Measurements from ENCODE around the gene CNDP2.

CNDP2 gene

GRCh38 chr18:74456349-74457042 lies 39.7 kb upstream of the CNDP2 start:
- H3K27me3 ChIP-seq (ENCODE audit: insufficient read depth, low read length), result peaks cover 92% of the 10 kb centered on the region
- no peaks in the 10 kb centered on the region for H3K79me2 ChIP-seq (ENCODE audit: control insufficient read depth, insufficient read depth, low read length, unreplicated experiment)
- H3K27ac ChIP-seq (ENCODE audit: low read depth, low read length), result no peak overlapping the region
- H3K4me3 ChIP-seq (ENCODE audit: low read depth, low read length), result no peak overlapping the region
- H2AFZ ChIP-seq (ENCODE audit: low read length, unreplicated experiment), result no peak overlapping the region
- H3K36me3 ChIP-seq (ENCODE audit: insufficient read depth, low read length), result no peaks in the 10 kb centered on the region
- H3K4me1 ChIP-seq (ENCODE audit: control insufficient read depth, insufficient read depth, low read length, unreplicated experiment), result no peaks in the 10 kb centered on the region

- H3K36me3 ChIP-seq (ENCODE audit: insufficient read depth, low read length), result no peaks in the 10 kb centered on the region
- H2AFZ ChIP-seq (ENCODE audit: low read length, unreplicated experiment), result no peak within 1 kb of the TSS
- no peaks in the 10 kb centered on the region for H3K79me2 ChIP-seq (ENCODE audit: control insufficient read depth, insufficient read depth, low read length, unreplicated experiment)
- H3K4me3 ChIP-seq (ENCODE audit: low read depth, low read length), result no peak within 1 kb of the TSS
- H3K27ac ChIP-seq (ENCODE audit: low read depth, low read length), result no peak within 1 kb of the TSS
- H3K27me3 ChIP-seq (ENCODE audit: insufficient read depth, low read length), result peaks cover 92% of the 10 kb centered on the region
- H3K4me1 ChIP-seq (ENCODE audit: control insufficient read depth, insufficient read depth, low read length, unreplicated experiment), result no peaks in the 10 kb centered on the region
Measured at GRCh38 chr18:74457043-74457724, 39.0 kb upstream of the CNDP2 start, which contains the start of gene DIPK1C. TSS of gene DIPK1C (minus strand) at chr18:74457308. CDS start at chr18:74457259, 49 bp downstream.

GRCh38 chr18:74457725-74458421 lies 38.3 kb upstream of the CNDP2 start:
- no peaks in the 10 kb centered on the region for H3K4me1 ChIP-seq (ENCODE audit: control insufficient read depth, insufficient read depth, low read length, unreplicated experiment)
- H3K4me3 ChIP-seq (ENCODE audit: low read depth, low read length), result no peak overlapping the region
- H3K27me3 ChIP-seq (ENCODE audit: insufficient read depth, low read length), result peaks cover 94% of the 10 kb centered on the region
- H3K36me3 ChIP-seq (ENCODE audit: insufficient read depth, low read length), result no peaks in the 10 kb centered on the region
- H2AFZ ChIP-seq (ENCODE audit: low read length, unreplicated experiment), result no peak overlapping the region
- H3K27ac ChIP-seq (ENCODE audit: low read depth, low read length), result no peak overlapping the region
- H3K79me2 ChIP-seq (ENCODE audit: control insufficient read depth, insufficient read depth, low read length, unreplicated experiment), result no peaks in the 10 kb centered on the region

- Histone ChIP-seq H3K36me3 (ENCODE audit: insufficient read depth, low read length) (no peaks in the 10 kb centered on the region), H3K79me2 (ENCODE audit: control insufficient read depth, insufficient read depth, low read length, unreplicated experiment) (no peaks in the 10 kb centered on the region), H3K27ac (ENCODE audit: low read depth, low read length) (no peak overlapping the region), H3K27me3 (ENCODE audit: insufficient read depth, low read length) (peaks cover 92% of the 10 kb centered on the region), H3K4me3 (ENCODE audit: low read depth, low read length) (no peak overlapping the region), H2AFZ (ENCODE audit: low read length, unreplicated experiment) (no peak overlapping the region), H3K4me1 (ENCODE audit: control insufficient read depth, insufficient read depth, low read length, unreplicated experiment) (no peaks in the 10 kb centered on the region)
Measured at GRCh38 chr18:74459889-74460288, 36.3 kb upstream of the CNDP2 start.

GRCh38 chr18:74460825-74461224 lies 35.3 kb upstream of the CNDP2 start:
- Histone ChIP-seq H3K4me3 (ENCODE audit: low read depth, low read length) (no peak overlapping the region), H3K27ac (ENCODE audit: low read depth, low read length) (no peak overlapping the region), H3K4me1 (ENCODE audit: control insufficient read depth, insufficient read depth, low read length, unreplicated experiment) (no peaks in the 10 kb centered on the region), H3K79me2 (ENCODE audit: control insufficient read depth, insufficient read depth, low read length, unreplicated experiment) (no peaks in the 10 kb centered on the region), H2AFZ (ENCODE audit: low read length, unreplicated experiment) (no peak overlapping the region), H3K36me3 (ENCODE audit: insufficient read depth, low read length) (no peaks in the 10 kb centered on the region), H3K27me3 (ENCODE audit: insufficient read depth, low read length) (peaks cover 91% of the 10 kb centered on the region)

- Histone ChIP-seq H3K36me3 (ENCODE audit: insufficient read depth, low read length) (no peaks in the 10 kb centered on the region), H2AFZ (ENCODE audit: low read length, unreplicated experiment) (no peak overlapping the region), H3K4me1 (ENCODE audit: control insufficient read depth, insufficient read depth, low read length, unreplicated experiment) (no peaks in the 10 kb centered on the region), H3K27ac (ENCODE audit: low read depth, low read length) (no peak overlapping the region), H3K4me3 (ENCODE audit: low read depth, low read length) (no peak overlapping the region), H3K79me2 (ENCODE audit: control insufficient read depth, insufficient read depth, low read length, unreplicated experiment) (no peaks in the 10 kb centered on the region), H3K27me3 (ENCODE audit: insufficient read depth, low read length) (peaks cover 87% of the 10 kb centered on the region)
Measured at GRCh38 chr18:74463254-74463653, 32.9 kb upstream of the CNDP2 start.

- Histone ChIP-seq H3K4me1 (ENCODE audit: control insufficient read depth, insufficient read depth, low read length, unreplicated experiment) (no peaks in the 10 kb centered on the region), H2AFZ (ENCODE audit: low read length, unreplicated experiment) (no peak overlapping the region), H3K27me3 (ENCODE audit: insufficient read depth, low read length) (peaks cover 87% of the 10 kb centered on the region), H3K27ac (ENCODE audit: low read depth, low read length) (no peak overlapping the region), H3K4me3 (ENCODE audit: low read depth, low read length) (no peak overlapping the region), H3K79me2 (ENCODE audit: control insufficient read depth, insufficient read depth, low read length, unreplicated experiment) (no peaks in the 10 kb centered on the region), H3K36me3 (ENCODE audit: insufficient read depth, low read length) (no peaks in the 10 kb centered on the region)
Measured at GRCh38 chr18:74463983-74464382, 32.2 kb upstream of the CNDP2 start.

- Histone ChIP-seq H3K27me3 (ENCODE audit: insufficient read depth, low read length) (peaks cover 85% of the 10 kb centered on the region), H3K79me2 (ENCODE audit: control insufficient read depth, insufficient read depth, low read length, unreplicated experiment) (no peaks in the 10 kb centered on the region), H3K27ac (ENCODE audit: low read depth, low read length) (no peak overlapping the region), H3K4me3 (ENCODE audit: low read depth, low read length) (no peak overlapping the region), H2AFZ (ENCODE audit: low read length, unreplicated experiment) (no peak overlapping the region), H3K36me3 (ENCODE audit: insufficient read depth, low read length) (no peaks in the 10 kb centered on the region), H3K4me1 (ENCODE audit: control insufficient read depth, insufficient read depth, low read length, unreplicated experiment) (no peaks in the 10 kb centered on the region)
Measured at GRCh38 chr18:74465775-74466174, 30.4 kb upstream of the CNDP2 start.

- H3K27ac ChIP-seq (ENCODE audit: low read depth, low read length), result no peak overlapping the region
- no peaks in the 10 kb centered on the region for H3K4me1 ChIP-seq (ENCODE audit: control insufficient read depth, insufficient read depth, low read length, unreplicated experiment)
- H3K4me3 ChIP-seq (ENCODE audit: low read depth, low read length), result no peak overlapping the region
- peaks cover 87% of the 10 kb centered on the region for H3K27me3 ChIP-seq (ENCODE audit: insufficient read depth, low read length)
- no peak overlapping the region for H2AFZ ChIP-seq (ENCODE audit: low read length, unreplicated experiment)
- no peaks in the 10 kb centered on the region for H3K79me2 ChIP-seq (ENCODE audit: control insufficient read depth, insufficient read depth, low read length, unreplicated experiment)
- no peaks in the 10 kb centered on the region for H3K36me3 ChIP-seq (ENCODE audit: insufficient read depth, low read length)
Measured at GRCh38 chr18:74468547-74469061, 27.6 kb upstream of the CNDP2 start.

GRCh38 chr18:74472312-74472711 lies 23.9 kb upstream of the CNDP2 start:
- H3K4me1 ChIP-seq (ENCODE audit: control insufficient read depth, insufficient read depth, low read length, unreplicated experiment), result no peaks in the 10 kb centered on the region
- peaks cover 91% of the 10 kb centered on the region for H3K27me3 ChIP-seq (ENCODE audit: insufficient read depth, low read length)
- H3K36me3 ChIP-seq (ENCODE audit: insufficient read depth, low read length), result no peaks in the 10 kb centered on the region
- H3K79me2 ChIP-seq (ENCODE audit: control insufficient read depth, insufficient read depth, low read length, unreplicated experiment), result no peaks in the 10 kb centered on the region
- no peak overlapping the region for H2AFZ ChIP-seq (ENCODE audit: low read length, unreplicated experiment)
- no peak overlapping the region for H3K4me3 ChIP-seq (ENCODE audit: low read depth, low read length)
- H3K27ac ChIP-seq (ENCODE audit: low read depth, low read length), result no peak overlapping the region

All from ACC112 (cell line).